H1 (cell line): ENCODE measurements around the gene ORMDL3. TPM values are rescaled to one million over a fixed set of nuclear protein-coding genes. Genes with fewer than 3 reads are reported as not detected.

Source experiments
- CTCF ChIA-PET: fragments of 300-600 bp; sonication (Branson Sonifier 250); formaldehyde crosslinking; loops from one replicate; lab custom pipeline; 2021; ENCODE audit not compliant: partially characterized antibody; lab: Charles Lee
- POLR2A ChIA-PET: fragments of 300-600 bp; sonication (Branson Sonifier 250); formaldehyde crosslinking; loops from one replicate; lab custom pipeline; 2021; ENCODE audit warnings: inconsistent platforms; ENCODE audit not compliant: partially characterized antibody; lab: Charles Lee
- DNase-seq, 2 experiments: peaks; one replicate each; pipeline versions ENCODE4 v3.0.0 to v3.0.0-alpha.2; 2010 to 2022; ENCODE audit warnings: low spot score in 2 of 2, low read depth in 1 of 2, mixed read lengths in 1 of 2
- FAIRE-seq: peaks from 2 replicates; lab custom pipeline; 2011; peaks lifted over from hg19 to GRCh38; lab: Jason Lieb, UNC
- H2AFZ ChIP-seq: 2 replicates; pipeline ENCODE4 v1.8.1; 2012; ENCODE audit warnings: low read length, inconsistent platforms
- H2AK5ac ChIP-seq: 2 replicates; pipeline ENCODE4 v1.6.1; 2013; ENCODE audit warnings: low read depth, low read length
- H2BK120ac ChIP-seq: replicated peaks from 2 replicates; pipeline ENCODE3; 2013; ENCODE audit warnings: low read depth, low read length, inconsistent platforms
- H2BK12ac ChIP-seq: 2 replicates; pipeline ENCODE4 v1.6.1; 2013; ENCODE audit warnings: low read depth, low read length
- H2BK15ac ChIP-seq: 2 replicates; pipeline ENCODE4 v1.6.1; 2013; ENCODE audit warnings: low read length
- H2BK20ac ChIP-seq: 2 replicates; pipeline ENCODE4 v1.6.1; 2013; ENCODE audit warnings: low read length
- H2BK5ac ChIP-seq: 2 replicates; pipeline ENCODE4 v1.6.1; 2013; ENCODE audit warnings: low read depth, low read length
- H3K14ac ChIP-seq: 2 replicates; pipeline ENCODE4 v1.6.1; 2013; ENCODE audit warnings: inconsistent platforms; ENCODE audit not compliant: insufficient read length
- H3K18ac ChIP-seq: 2 replicates; pipeline ENCODE4 v1.6.1; 2013; ENCODE audit warnings: low read length; ENCODE audit errors: extremely low read depth
- H3K23ac ChIP-seq: 2 replicates; pipeline ENCODE4 v1.6.1; 2013; ENCODE audit warnings: inconsistent platforms; ENCODE audit not compliant: insufficient read length
- H3K23me2 ChIP-seq: 2 replicates; pipeline ENCODE4 v1.6.1; 2013; ENCODE audit warnings: low read depth, low read length
- H3K27ac ChIP-seq: 2 replicates; pipeline ENCODE4 v1.6.1; 2011; ENCODE audit warnings: low read depth, low read length, inconsistent platforms
- H3K27me3 ChIP-seq, 4 experiments: replicated peaks in 1 of 4; 1 replicate in 1 of 4; 2 replicates in 3 of 4; pipeline versions ENCODE4 v1.6.1 to v1.8.1; 2011 to 2013; ENCODE audit warnings: low read length in 3 of 4, mild to moderate bottlenecking in 3 of 4, inconsistent platforms in 2 of 4, mixed read lengths in 2 of 4, moderate library complexity in 1 of 4; ENCODE audit not compliant: control insufficient read depth in 3 of 4, insufficient read depth in 3 of 4; ENCODE audit errors: extremely low read depth in 1 of 4
- H3K36me3 ChIP-seq, 4 experiments: 2 replicates each; pipeline versions ENCODE4 v1.6.1 to v1.8.1; 2011 to 2013; ENCODE audit warnings: mild to moderate bottlenecking in 4 of 4, low read length in 3 of 4, moderate library complexity in 2 of 4, control low read depth in 1 of 4, inconsistent platforms in 1 of 4; ENCODE audit not compliant: insufficient read depth in 4 of 4, control insufficient read depth in 2 of 4
- H3K4ac ChIP-seq: replicated peaks from 2 replicates; pipeline ENCODE3; 2013; ENCODE audit warnings: low read length, low read depth, mixed read lengths, inconsistent platforms; ENCODE audit not compliant: insufficient read length
- H3K4me1 ChIP-seq, 4 experiments: replicated peaks in 1 of 4; 1 replicate in 1 of 4; 2 replicates in 3 of 4; pipeline versions ENCODE4 v1.6.1 to v1.8.1; 2011 to 2013; ENCODE audit warnings: low read length in 3 of 4, inconsistent platforms in 2 of 4, mixed read lengths in 1 of 4; ENCODE audit not compliant: insufficient read depth in 4 of 4, control insufficient read depth in 3 of 4
- H3K4me2 ChIP-seq, 2 experiments: 2 replicates each; pipeline versions ENCODE4 v1.6.1 to v1.8.1; 2011 to 2013; ENCODE audit warnings: low read depth in 2 of 2, low read length in 2 of 2, control low read depth in 1 of 2, inconsistent platforms in 1 of 2, mild to moderate bottlenecking in 1 of 2; ENCODE audit not compliant: insufficient read depth in 1 of 2
- H3K4me3 ChIP-seq, 4 experiments: fragments of 200-600, 300-600 bp in 1 of 4; sonication (generic), shearing (Covaris generic), sonication (Bioruptor Twin) in 1 of 4; 2 replicates each; pipeline versions ENCODE4 v1.5.1 to v1.8.1; 2011 to 2016; ENCODE audit warnings: low read length in 4 of 4, low read depth in 3 of 4, control low read depth in 2 of 4, inconsistent platforms in 2 of 4, mild to moderate bottlenecking in 2 of 4, mixed read lengths in 1 of 4, moderate library complexity in 1 of 4; ENCODE audit not compliant: insufficient read depth in 2 of 4; ENCODE audit errors: extremely low read depth in 1 of 4
- H3K56ac ChIP-seq: replicated peaks from 2 replicates; pipeline ENCODE3; 2013; ENCODE audit warnings: low read depth, mild to moderate bottlenecking, mixed read lengths, low read length, inconsistent platforms; ENCODE audit not compliant: insufficient read length
- H3K79me1 ChIP-seq: 2 replicates; pipeline ENCODE4 v1.6.1; 2013; ENCODE audit warnings: low read depth, low read length, control low read depth
- H3K79me2 ChIP-seq, 2 experiments: 2 replicates each; pipeline versions ENCODE4 v1.6.1 to v1.8.1; 2012 to 2013; ENCODE audit warnings: low read length in 2 of 2, mild to moderate bottlenecking in 2 of 2, inconsistent platforms in 1 of 2; ENCODE audit not compliant: insufficient read depth in 2 of 2, control insufficient read depth in 1 of 2
- H3K9ac ChIP-seq, 4 experiments: replicated peaks in 1 of 4; 1 replicate in 1 of 4; 2 replicates in 3 of 4; pipeline versions ENCODE4 v1.6.1 to v1.8.1; 2011 to 2013; ENCODE audit warnings: low read depth in 3 of 4, low read length in 3 of 4, control low read depth in 2 of 4, mild to moderate bottlenecking in 2 of 4, moderate library complexity in 2 of 4, inconsistent platforms in 1 of 4; ENCODE audit errors: extremely low read depth in 1 of 4
- H3K9me3 ChIP-seq, 2 experiments: 2 replicates each; pipeline versions ENCODE4 v1.6.1 to v1.8.1; 2012 to 2013; ENCODE audit warnings: mild to moderate bottlenecking in 2 of 2, moderate library complexity in 2 of 2, control low read depth in 1 of 2, inconsistent platforms in 1 of 2, low read depth in 1 of 2, low read length in 1 of 2, mixed read lengths in 1 of 2; ENCODE audit not compliant: insufficient read depth in 2 of 2
- H4K20me1 ChIP-seq, 2 experiments: replicated peaks in 1 of 2; 2 replicates each; pipeline versions ENCODE3 to v1.8.1; 2011 to 2013; ENCODE audit warnings: inconsistent platforms in 2 of 2, low read length in 2 of 2, mild to moderate bottlenecking in 1 of 2; ENCODE audit not compliant: insufficient read depth in 2 of 2, control insufficient read depth in 1 of 2
- H4K5ac ChIP-seq: 2 replicates; pipeline ENCODE4 v1.6.1; 2013; ENCODE audit warnings: low read length, low read depth, mixed read lengths, inconsistent platforms; ENCODE audit not compliant: insufficient read length
- H4K8ac ChIP-seq: 2 replicates; pipeline ENCODE4 v1.8.0; 2013; ENCODE audit warnings: mild to moderate bottlenecking, moderate library complexity, low read length, inconsistent platforms; ENCODE audit not compliant: insufficient read depth; ENCODE audit errors: extremely low read depth
- H4K91ac ChIP-seq: replicated peaks from 2 replicates; pipeline ENCODE3; 2013; ENCODE audit warnings: low read length, mixed read lengths, inconsistent platforms; ENCODE audit not compliant: insufficient read length
- POLR2AphosphoS5 ChIP-seq: IDR thresholded peaks from 2 replicates; pipeline ENCODE4 v1.6.1; 2011; ENCODE audit warnings: low read depth, low read length
- RAD21 ChIP-seq, 2 experiments: IDR thresholded peaks in 1 of 2; conservative IDR thresholded peaks in 1 of 2; 2 replicates each; pipeline ENCODE4 v1.6.1; 2011; ENCODE audit warnings: low read depth in 2 of 2, low read length in 2 of 2, improper control_type of control experiment in 1 of 2, inconsistent platforms in 1 of 2, mild to moderate bottlenecking in 1 of 2, moderate library complexity in 1 of 2
- WGBS, 2 experiments: shearing (Covaris generic) in 1 of 2; methylation state at CpG; one replicate each; pipeline versions ENCODE4 v1.1.6 to v1.1.7; 2013 to 2015; ENCODE audit warnings: low lambda C conversion rate in 2 of 2, mixed read lengths in 2 of 2, inconsistent platforms in 1 of 2, low coverage in 1 of 2, missing lambda C conversion rate in 1 of 2; ENCODE audit not compliant: insufficient replicate concordance in 2 of 2, insufficient coverage in 1 of 2, insufficient read length in 1 of 2; ENCODE audit errors: extremely low coverage in 1 of 2, missing lambda C conversion rate in 1 of 2; 5-methylcytosine and 5-hydroxymethylcytosine counted together
- polyA plus RNA-seq, 7 experiments: library from polyadenylated mRNA; depleted of rRNA in 3 of 7; stranded (reverse) in 5 of 7; unstranded in 2 of 7; fragments of >200 nt in 5 of 7; fragments of 200-250 nt in 2 of 7; gene quantifications; 1 replicate in 5 of 7; 2 replicates in 1 of 7; 4 replicates in 1 of 7; pipeline versions ENCODE4 v1.2.1 to v1.2.3, GENCODE V29; 2011 to 2013; ENCODE audit warnings: missing spikeins in 2 of 7, mixed read lengths in 2 of 7
- total RNA-seq: library from RNA; stranded (reverse); fragmentation: NEBNext Ultra II Directional; extraction: Animal tissue kit (Norgen Biotek cat#: 25700); gene quantifications from 2 replicates; pipeline ENCODE4 v1.2.1, GENCODE V29; 2021

ORMDL3 gene
- total and polyA plus RNA-seq, 2 of the 8 experiments (the other 6 are each of a cell fraction or from before 2014, with no cell fraction given) = 50.4 to 108 TPM

GRCh38 chr17:39925282-39926134, 1.9 kb downstream of the ORMDL3 start:
- H4K8ac ChIP-seq = no peak overlapping the region
- peak overlapping the region; percentile 82 to 89; a peak in 3 of 4 replicates for H3K4me2 ChIP-seq
- H2BK20ac ChIP-seq = no peak overlapping the region
- no peak overlapping the region for H2BK15ac ChIP-seq
- H2AK5ac ChIP-seq = no peak overlapping the region
- peaks cover 0 to 30% of the 10 kb centered on the region in 2 experiments; a peak in 2 of 4 replicates for H3K79me2 ChIP-seq
- peaks cover 8% of the 10 kb centered on the region; the same call in 1 of the 2 replicates for H3K23me2 ChIP-seq
- H4K91ac ChIP-seq = no peak overlapping the region
- peaks cover 9 to 26% (median 14%) of the 10 kb centered on the region in 4 experiments for H3K4me1 ChIP-seq
- no peak overlapping the region for H3K14ac ChIP-seq
- no peak overlapping the region for H3K4me3 ChIP-seq
- no peak for DNase-seq
- peaks cover 13% of the 10 kb centered on the region for H3K79me1 ChIP-seq
- peak; percentile 34; the same call in 1 of the 2 replicates for TF ChIP-seq POLR2AphosphoS5
- no peak for TF ChIP-seq RAD21 (IDR thresholded peaks at IDR 0.05 in 1 of 2, conservative IDR thresholded peaks at IDR 0.05 in 1 of 2; ENCODE audit: low read depth in 2 of 2, low read length in 2 of 2)
- FAIRE-seq = no peak
- CTCF ChIA-PET = interaction anchor here (1.3 to 1.5 kb wide), 2 partner anchors 10 to 29 kb away, joined by 3 to 6 read pairs; no protein-coding TSS in a partner anchor
- H3K9me3 ChIP-seq = no peaks in the 10 kb centered on the region
- H2BK5ac ChIP-seq = no peak overlapping the region
- H3K36me3 ChIP-seq = peaks cover 11 to 22% (median 18%) of the 10 kb centered on the region in 4 experiments; a peak in 7 of 8 replicates
- no peak overlapping the region for H3K56ac ChIP-seq
- no peaks in the 10 kb centered on the region for H3K27me3 ChIP-seq
- H3K4ac ChIP-seq = no peak overlapping the region
- H3K27ac ChIP-seq = no peak overlapping the region; the same call in 1 of the 2 replicates
- H2AFZ ChIP-seq = no peak overlapping the region
- no peak overlapping the region for H2BK120ac ChIP-seq
- H4K20me1 ChIP-seq = peaks cover 18 to 19% of the 10 kb centered on the region in 2 experiments
- no peak overlapping the region for H3K23ac ChIP-seq
- no peak overlapping the region for H2BK12ac ChIP-seq
- H4K5ac ChIP-seq = no peak overlapping the region
- H3K18ac ChIP-seq = no peak overlapping the region
- POLR2A ChIA-PET = interaction anchor here (1.2 to 2.8 kb wide), 4 partner anchors 8 to 17 kb away, joined by 3 to 10 read pairs (median 6); no protein-coding TSS in a partner anchor
- WGBS, 2 experiments = 91% methylated on average over 11 of the region's 11 CpGs; no CpG with 5 or more reads in 1 of the 2 experiments
- H3K9ac ChIP-seq = no peak overlapping the region; a peak in 1 of 7 replicates
